ENCODE data around the gene KHNYN. TPM values are rescaled to one million over a fixed set of nuclear protein-coding genes. Genes with fewer than 3 reads are reported as not detected.

Gene KHNYN
- total and polyA plus RNA-seq, 2 experiments from 2014 or later, result 2.7 to 28.1 TPM

DNA sequence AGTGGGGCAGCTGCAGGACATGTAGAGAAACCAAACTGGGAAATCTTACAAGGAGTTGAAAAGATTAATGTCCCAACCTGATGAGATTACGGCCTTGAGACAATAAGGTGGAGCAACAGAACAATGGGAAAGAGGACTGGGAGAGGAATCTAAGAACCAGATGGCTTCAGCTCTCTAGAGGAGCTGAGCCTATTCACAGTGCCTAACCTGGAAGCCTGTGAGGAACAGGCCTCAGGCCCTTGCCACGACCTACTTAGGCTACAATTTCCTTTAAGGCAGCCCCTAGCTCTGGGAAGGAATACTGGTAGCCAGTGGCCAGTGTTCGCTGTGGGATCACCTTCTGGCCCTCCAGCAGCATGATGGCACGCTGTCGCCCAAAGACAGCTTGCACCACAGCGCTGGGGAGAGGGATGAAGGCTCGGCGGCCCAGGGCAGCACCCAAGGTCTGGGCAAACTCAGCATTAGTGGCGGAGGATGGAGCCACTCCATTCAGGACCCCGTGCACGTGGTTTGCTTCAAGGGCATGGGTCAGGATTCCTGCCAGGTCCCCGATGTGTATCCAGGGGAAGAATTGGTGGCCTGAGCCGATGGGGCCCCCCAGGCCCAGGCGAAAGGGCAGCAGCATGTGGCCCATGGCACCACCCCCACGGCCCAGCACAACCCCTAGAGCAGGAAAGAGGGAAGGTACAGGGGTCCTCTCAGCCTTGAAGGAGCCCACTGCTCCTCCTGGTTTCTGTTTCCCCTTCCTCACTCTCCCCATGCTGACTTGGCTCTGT, 10.3 kb downstream of the KHNYN start:
- H3K4me2 ChIP-seq, result no peak overlapping the region
- H3K4me3 Mint-ChIP-seq, result no peak overlapping the region
- H3K79me2 ChIP-seq (replicated peaks; ENCODE audit: insufficient read depth), result peaks cover 13% of the 10 kb centered on the region
- H3K27me3 ChIP-seq (ENCODE audit: insufficient read depth), result no peaks in the 10 kb centered on the region
- H3K27ac ChIP-seq (ENCODE audit: low read depth), result no peak overlapping the region
- peaks cover 7% of the 10 kb centered on the region; the same call in 1 of the 2 replicates for H3F3A ChIP-seq (replicated peaks; ENCODE audit: low read depth)
- H3K9me3 Mint-ChIP-seq, result no peaks in the 10 kb centered on the region
- no peak overlapping the region for H3K27ac Mint-ChIP-seq
- TF ChIP-seq JUNB (IDR thresholded peaks at IDR 0.05; ENCODE audit: unreplicated experiment) (no peak), CREB1 (CRISPR knock-in tag; IDR thresholded peaks at IDR 0.05; ENCODE audit: low read depth) (no peak), EZH2 (IDR thresholded peaks at IDR 0.05; ENCODE audit: low read depth, unreplicated experiment) (no peak), ZNF114 (CRISPR knock-in tag; IDR thresholded peaks at IDR 0.05) (no peak), NANOG (IDR thresholded peaks at IDR 0.05; ENCODE audit: borderline replicate concordance) (no peak), POLR2AphosphoS5 (IDR thresholded peaks at IDR 0.05; ENCODE audit: low read depth) (no peak), ZNF462 (CRISPR knock-in tag; IDR thresholded peaks at IDR 0.05) (no peak), STAT1 (IDR thresholded peaks at IDR 0.05; ENCODE audit: unreplicated experiment) (no peak), ZNF331 (CRISPR knock-in tag; IDR thresholded peaks at IDR 0.05; ENCODE audit: low read depth) (no peak), EZH2phosphoT487 (IDR thresholded peaks at IDR 0.05; ENCODE audit: unreplicated experiment) (no peak)
- TF ChIP-seq, protein P1, sequence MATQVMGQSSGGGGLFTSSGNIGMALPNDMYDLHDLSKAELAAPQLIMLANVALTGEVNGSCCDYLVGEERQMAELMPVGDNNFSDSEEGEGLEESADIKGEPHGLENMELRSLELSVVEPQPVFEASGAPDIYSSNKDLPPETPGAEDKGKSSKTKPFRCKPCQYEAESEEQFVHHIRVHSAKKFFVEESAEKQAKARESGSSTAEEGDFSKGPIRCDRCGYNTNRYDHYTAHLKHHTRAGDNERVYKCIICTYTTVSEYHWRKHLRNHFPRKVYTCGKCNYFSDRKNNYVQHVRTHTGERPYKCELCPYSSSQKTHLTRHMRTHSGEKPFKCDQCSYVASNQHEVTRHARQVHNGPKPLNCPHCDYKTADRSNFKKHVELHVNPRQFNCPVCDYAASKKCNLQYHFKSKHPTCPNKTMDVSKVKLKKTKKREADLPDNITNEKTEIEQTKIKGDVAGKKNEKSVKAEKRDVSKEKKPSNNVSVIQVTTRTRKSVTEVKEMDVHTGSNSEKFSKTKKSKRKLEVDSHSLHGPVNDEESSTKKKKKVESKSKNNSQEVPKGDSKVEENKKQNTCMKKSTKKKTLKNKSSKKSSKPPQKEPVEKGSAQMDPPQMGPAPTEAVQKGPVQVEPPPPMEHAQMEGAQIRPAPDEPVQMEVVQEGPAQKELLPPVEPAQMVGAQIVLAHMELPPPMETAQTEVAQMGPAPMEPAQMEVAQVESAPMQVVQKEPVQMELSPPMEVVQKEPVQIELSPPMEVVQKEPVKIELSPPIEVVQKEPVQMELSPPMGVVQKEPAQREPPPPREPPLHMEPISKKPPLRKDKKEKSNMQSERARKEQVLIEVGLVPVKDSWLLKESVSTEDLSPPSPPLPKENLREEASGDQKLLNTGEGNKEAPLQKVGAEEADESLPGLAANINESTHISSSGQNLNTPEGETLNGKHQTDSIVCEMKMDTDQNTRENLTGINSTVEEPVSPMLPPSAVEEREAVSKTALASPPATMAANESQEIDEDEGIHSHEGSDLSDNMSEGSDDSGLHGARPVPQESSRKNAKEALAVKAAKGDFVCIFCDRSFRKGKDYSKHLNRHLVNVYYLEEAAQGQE (IDR thresholded peaks at IDR 0.05; ENCODE audit: unreplicated experiment), result no peak
- TF ChIP-seq, protein P2, sequence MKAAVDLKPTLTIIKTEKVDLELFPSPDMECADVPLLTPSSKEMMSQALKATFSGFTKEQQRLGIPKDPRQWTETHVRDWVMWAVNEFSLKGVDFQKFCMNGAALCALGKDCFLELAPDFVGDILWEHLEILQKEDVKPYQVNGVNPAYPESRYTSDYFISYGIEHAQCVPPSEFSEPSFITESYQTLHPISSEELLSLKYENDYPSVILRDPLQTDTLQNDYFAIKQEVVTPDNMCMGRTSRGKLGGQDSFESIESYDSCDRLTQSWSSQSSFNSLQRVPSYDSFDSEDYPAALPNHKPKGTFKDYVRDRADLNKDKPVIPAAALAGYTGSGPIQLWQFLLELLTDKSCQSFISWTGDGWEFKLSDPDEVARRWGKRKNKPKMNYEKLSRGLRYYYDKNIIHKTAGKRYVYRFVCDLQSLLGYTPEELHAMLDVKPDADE (IDR thresholded peaks at IDR 0.05), result no peak
- TF ChIP-seq, protein P3, sequence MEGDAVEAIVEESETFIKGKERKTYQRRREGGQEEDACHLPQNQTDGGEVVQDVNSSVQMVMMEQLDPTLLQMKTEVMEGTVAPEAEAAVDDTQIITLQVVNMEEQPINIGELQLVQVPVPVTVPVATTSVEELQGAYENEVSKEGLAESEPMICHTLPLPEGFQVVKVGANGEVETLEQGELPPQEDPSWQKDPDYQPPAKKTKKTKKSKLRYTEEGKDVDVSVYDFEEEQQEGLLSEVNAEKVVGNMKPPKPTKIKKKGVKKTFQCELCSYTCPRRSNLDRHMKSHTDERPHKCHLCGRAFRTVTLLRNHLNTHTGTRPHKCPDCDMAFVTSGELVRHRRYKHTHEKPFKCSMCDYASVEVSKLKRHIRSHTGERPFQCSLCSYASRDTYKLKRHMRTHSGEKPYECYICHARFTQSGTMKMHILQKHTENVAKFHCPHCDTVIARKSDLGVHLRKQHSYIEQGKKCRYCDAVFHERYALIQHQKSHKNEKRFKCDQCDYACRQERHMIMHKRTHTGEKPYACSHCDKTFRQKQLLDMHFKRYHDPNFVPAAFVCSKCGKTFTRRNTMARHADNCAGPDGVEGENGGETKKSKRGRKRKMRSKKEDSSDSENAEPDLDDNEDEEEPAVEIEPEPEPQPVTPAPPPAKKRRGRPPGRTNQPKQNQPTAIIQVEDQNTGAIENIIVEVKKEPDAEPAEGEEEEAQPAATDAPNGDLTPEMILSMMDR (conservative IDR thresholded peaks at IDR 0.05; ENCODE audit: low read depth in 2 of 2), result no peak
- H3K4me1 ChIP-seq (ENCODE audit: insufficient read depth), result peaks cover 13% of the 10 kb centered on the region
- H2AFZ ChIP-seq, result no peak overlapping the region
- H3K27me3 Mint-ChIP-seq (ENCODE audit: insufficient read depth, low read depth, poor library complexity), result peaks cover 13% of the 10 kb centered on the region
- H3K4me1 Mint-ChIP-seq, result peaks cover 9% of the 10 kb centered on the region; the same call in 2 of the 3 replicates
- H3K36me3 Mint-ChIP-seq (ENCODE audit: low read depth), result peaks cover 43% of the 10 kb centered on the region
- no peaks in the 10 kb centered on the region for H3K9me2 ChIP-seq (ENCODE audit: insufficient read depth)
- H4K20me1 ChIP-seq (replicated peaks; ENCODE audit: insufficient read depth), result no peaks in the 10 kb centered on the region; the same call in 1 of the 2 replicates
- DNase-seq (ENCODE audit: low spot score) (no peak), ATAC-seq (no peak)
- peaks cover 7% of the 10 kb centered on the region; the same call in 1 of the 2 replicates for H3K36me3 ChIP-seq (ENCODE audit: insufficient read depth)
- H3K4me3 ChIP-seq, result no peak overlapping the region
